HG02588 (cell line): ENCODE data around the gene HCFC1R1.

Experiments
- ATAC-seq: cut with Tn5 transposase; IDR thresholded peaks from one replicate; pipeline ENCODE4 v1.9.1; 2021; ENCODE audit warnings: mild to moderate bottlenecking, moderate library complexity; ENCODE audit not compliant: unreplicated experiment

Gene HCFC1R1

GRCh38 chr16:2979669-2980226 lies 44.0 kb downstream of the HCFC1R1 start:
- ATAC-seq, result no peak

- no peak for ATAC-seq
Measured at GRCh38 chr16:2977440-2977839, 46.3 kb downstream of the HCFC1R1 start.

GRCh38 chr16:2976673-2977072 lies 47.1 kb downstream of the HCFC1R1 start:
- no peak for ATAC-seq

- no peak for ATAC-seq
Measured at GRCh38 chr16:2976201-2976600, 47.5 kb downstream of the HCFC1R1 start.

- ATAC-seq, result no peak
Measured at GRCh38 chr16:2975161-2975795, 48.5 kb downstream of the HCFC1R1 start.

GRCh38 chr16:2974319-2975056 lies 49.3 kb downstream of the HCFC1R1 start:
- no peak for ATAC-seq

- ATAC-seq, result no peak
Measured at GRCh38 chr16:2973605-2974318, 50.0 kb downstream of the HCFC1R1 start.

GRCh38 chr16:2973093-2973492 lies 50.6 kb downstream of the HCFC1R1 start:
- no peak for ATAC-seq
